Hippocampal formation (tissue), 2 donors: ENCODE measurements around the gene HBP1.
"Not testable (repeated sequence)": the region's sequence is repeated elsewhere in the genome, so short reads cannot be mapped to it uniquely, and the experiment has no call there.

Experiments used
- DNase-seq, 2 donors: peaks; one replicate each; lab custom pipeline; 2025; lab: John Stamatoyannopoulos, UW

The HBP1 gene

GRCh38 chr7:107181172-107181571 lies 12.4 kb downstream of the HBP1 start:
- no peak for DNase-seq

- no peak for DNase-seq
These were observed 16.9 kb downstream of the HBP1 start for GRCh38 chr7:107185716-107186115.

- no peak for DNase-seq
These were observed 17.4 kb downstream of the HBP1 start for GRCh38 chr7:107186240-107186639.

GRCh38 chr7:107187774-107188173 lies 19.0 kb downstream of the HBP1 start:
- no peak for DNase-seq

GRCh38 chr7:107190090-107190489 lies 21.3 kb downstream of the HBP1 start:
- no peak for DNase-seq

- no peak for DNase-seq
These were observed 25.2 kb downstream of the HBP1 start for GRCh38 chr7:107194052-107194451.

GRCh38 chr7:107196834-107197610 lies 28.2 kb downstream of the HBP1 start:
- DNase-seq = no peak

GRCh38 chr7:107201795-107202450 lies 33.1 kb downstream of the HBP1 start:
- no peak for DNase-seq

GRCh38 chr7:107203607-107204006 lies 34.8 kb downstream of the HBP1 start:
- no peak for DNase-seq

GRCh38 chr7:107206136-107206535 lies 37.3 kb downstream of the HBP1 start:
- no peak for DNase-seq

GRCh38 chr7:107206706-107207105 lies 37.9 kb downstream of the HBP1 start:
- no peak for DNase-seq

- no peak for DNase-seq
These were observed 38.7 kb downstream of the HBP1 start for GRCh38 chr7:107207459-107207858.

GRCh38 chr7:107208024-107208521 lies 39.3 kb downstream of the HBP1 start:
- no peak for DNase-seq

- no peak for DNase-seq
These were observed 39.8 kb downstream of the HBP1 start for GRCh38 chr7:107208563-107208962.

- DNase-seq = no peak
These were observed 40.8 kb downstream of the HBP1 start for GRCh38 chr7:107209565-107209964.

GRCh38 chr7:107210400-107210799 lies 41.6 kb downstream of the HBP1 start:
- no peak for DNase-seq

- no peak for DNase-seq
These were observed 43.9 kb downstream of the HBP1 start for GRCh38 chr7:107212725-107213124.

- no peak for DNase-seq
These were observed 44.5 kb downstream of the HBP1 start for GRCh38 chr7:107213193-107213788.

- no peak for DNase-seq
These were observed 45.1 kb downstream of the HBP1 start for GRCh38 chr7:107213945-107214344.

GRCh38 chr7:107219563-107220244 lies 50.9 kb downstream of the HBP1 start:
- no peak for DNase-seq

GRCh38 chr7:107220356-107220755 lies 51.6 kb downstream of the HBP1 start:
- no peak for DNase-seq

GRCh38 chr7:107220806-107221205 lies 52.0 kb downstream of the HBP1 start:
- not testable (repeated sequence) for DNase-seq
